K562 (cell line): ENCODE data around the gene TTC24. TPM values are rescaled to one million over a fixed set of nuclear protein-coding genes. Genes with fewer than 3 reads are reported as not detected.

Experiments used
- CBX8 ChIP-seq: fragments of 200-600 bp; sonication (generic); IDR thresholded peaks from 2 replicates; pipeline ENCODE4 v1.6.1; 2012; ENCODE audit warnings: borderline replicate concordance, mixed run types, low read depth, mild to moderate bottlenecking, moderate library complexity, mixed read lengths, low read length, control low read depth, inconsistent platforms; ENCODE audit not compliant: poor library complexity, severe bottlenecking; ENCODE audit errors: extremely low read depth
- DEAF1 ChIP-seq: fragments of 450-650 bp; formaldehyde crosslinking; IDR thresholded peaks from 2 replicates; pipeline ENCODE4 v1.4.0; 2020; ENCODE audit warnings: mild to moderate bottlenecking, moderate library complexity
- ETS2 ChIP-seq: IDR thresholded peaks from 2 replicates; pipeline ENCODE4 v1.6.1; 2016; ENCODE audit warnings: borderline replicate concordance, missing genetic modification characterization, mild to moderate bottlenecking, moderate library complexity, missing compliant biosample characterization; ENCODE audit not compliant: poor library complexity, severe bottlenecking
- HNRNPUL1 ChIP-seq: fragments of 200-400 bp; formaldehyde crosslinking; IDR thresholded peaks from 2 replicates; pipeline ENCODE4 v1.6.1; 2017; ENCODE audit warnings: low read length
- IRF2 ChIP-seq: sonication (generic); formaldehyde crosslinking; IDR thresholded peaks from 2 replicates; pipeline ENCODE4 v1.8.1; 2022; ENCODE audit warnings: mild to moderate bottlenecking, missing genetic modification reagents
- JUND ChIP-seq, 2 experiments: IDR thresholded peaks; 2 replicates in 1 of 2; 3 replicates in 1 of 2; pipeline ENCODE4 v1.6.1; 2011; ENCODE audit warnings: borderline replicate concordance in 2 of 2, low read depth in 2 of 2, low read length in 2 of 2, improper control_type of control experiment in 1 of 2, missing biosample characterization in 1 of 2, missing genetic modification characterization in 1 of 2, missing genetic modification reagents in 1 of 2
- KDM1A ChIP-seq, 2 experiments: fragments of 450-650 bp; IDR thresholded peaks; 2 replicates each; pipeline ENCODE4 v1.6.1; 2016; ENCODE audit warnings: mild to moderate bottlenecking in 2 of 2
- MNT ChIP-seq, 2 experiments: fragments of 450-650 bp; conservative IDR thresholded peaks; 2 replicates each; pipeline ENCODE4 v1.6.1; 2017; ENCODE audit warnings: mild to moderate bottlenecking in 2 of 2, moderate library complexity in 2 of 2
- PHF21A ChIP-seq: fragments of 450-650 bp; IDR thresholded peaks from 2 replicates; pipeline ENCODE4 v1.6.1; 2017; ENCODE audit warnings: low read depth, borderline replicate concordance
- SMC3 ChIP-seq: conservative IDR thresholded peaks from 2 replicates; pipeline ENCODE4 v1.6.1; 2011; ENCODE audit warnings: low read depth, low read length, improper control_type of control experiment; ENCODE audit not compliant: insufficient read depth
- SP1 ChIP-seq: sonication (generic); formaldehyde crosslinking; IDR thresholded peaks from 2 replicates; pipeline ENCODE4 v1.8.1; 2022; ENCODE audit warnings: mild to moderate bottlenecking, missing genetic modification reagents
- TEAD4 ChIP-seq, 2 experiments: sonication (generic) in 1 of 2; formaldehyde crosslinking in 1 of 2; IDR thresholded peaks; 2 replicates each; pipeline versions ENCODE4 v1.6.1 to v1.8.0; 2012 to 2022; ENCODE audit warnings: borderline replicate concordance in 1 of 2, inconsistent platforms in 1 of 2, low read length in 1 of 2, mild to moderate bottlenecking in 1 of 2, missing genetic modification reagents in 1 of 2
- THAP12 ChIP-seq: fragments of 250-450 bp; sonication (Bioruptor Pico); IDR thresholded peaks from 2 replicates; pipeline ENCODE4 v1.9.0; 2021; ENCODE audit warnings: mild to moderate bottlenecking, inconsistent platforms
- THAP7 ChIP-seq: fragments of 250-450 bp; sonication (Bioruptor Pico); IDR thresholded peaks from 2 replicates; pipeline ENCODE4 v1.5.0; 2021
- ZFP30 ChIP-seq: fragments of 250-450 bp; sonication (Bioruptor Pico); IDR thresholded peaks from 2 replicates; pipeline ENCODE4 v1.8.0; 2022; ENCODE audit warnings: moderate library complexity, mild to moderate bottlenecking, inconsistent platforms, borderline replicate concordance
- ZNF282 ChIP-seq: sonication (generic); formaldehyde crosslinking; IDR thresholded peaks from 2 replicates; pipeline ENCODE4 v1.8.1; 2023; ENCODE audit warnings: missing genetic modification reagents
- polyA plus RNA-seq, 8 experiments: library from polyadenylated mRNA; depleted of rRNA in 4 of 8; stranded (reverse) in 5 of 8; unstranded in 3 of 8; fragments of >200 nt; fragmentation: Nextera tagmentation in 2 of 8; fragmentation: Illumina TruSeq in 1 of 8; extraction: Ambion mirVana in 2 of 8; extraction: Trizol in 1 of 8; gene quantifications; 2 replicates each; pipeline versions ENCODE4 v1.2.1 to v1.2.3, GENCODE V29; 2011 to 2014; ENCODE audit warnings: inconsistent platforms in 1 of 8, missing spikeins in 1 of 8
- total RNA-seq, 7 experiments: library from RNA; depleted of rRNA in 6 of 7; stranded (reverse); fragments of >200 nt in 6 of 7; fragmentation: Illumina TruSeq in 2 of 7; extraction: Trizol in 2 of 7; gene quantifications; 2 replicates each; pipeline versions ENCODE4 v1.2.1 to v1.2.3, GENCODE V29; 2011 to 2021; ENCODE audit warnings: low replicate concordance in 1 of 7
- TF ChIP-seq, protein P1 (sequence below), 3 experiments: IDR thresholded peaks in 2 of 3; conservative IDR thresholded peaks in 1 of 3; 2 replicates each; pipeline ENCODE4 v1.5.1; 2011 to 2012; ENCODE audit warnings: low read length in 3 of 3, mild to moderate bottlenecking in 3 of 3, control low read depth in 2 of 3, improper control_type of control experiment in 1 of 3, inconsistent platforms in 1 of 3, low read depth in 1 of 3, mixed read lengths in 1 of 3, moderate library complexity in 1 of 3; ENCODE audit not compliant: insufficient read depth in 2 of 3

Gene TTC24
- total and polyA plus RNA-seq, 9 of the 15 experiments (the other 6 are each of a cell fraction or from before 2014, with no cell fraction given): not detected

- no peak for TF ChIP-seq THAP7 (CRISPR knock-in tag)
- TF ChIP-seq DEAF1 (CRISPR knock-in tag): peak; percentile 69
- 0 out of 4 replicates have a peak, but pooled peaks of 1 of the 2 experiments have one; percentile 28 for TF ChIP-seq MNT (conservative IDR thresholded peaks at IDR 0.05)
- peak; percentile 87 for TF ChIP-seq PHF21A
- TF ChIP-seq THAP12 (CRISPR knock-in tag): no peak
- TF ChIP-seq HNRNPUL1: no peak
- TF ChIP-seq, protein P1, sequence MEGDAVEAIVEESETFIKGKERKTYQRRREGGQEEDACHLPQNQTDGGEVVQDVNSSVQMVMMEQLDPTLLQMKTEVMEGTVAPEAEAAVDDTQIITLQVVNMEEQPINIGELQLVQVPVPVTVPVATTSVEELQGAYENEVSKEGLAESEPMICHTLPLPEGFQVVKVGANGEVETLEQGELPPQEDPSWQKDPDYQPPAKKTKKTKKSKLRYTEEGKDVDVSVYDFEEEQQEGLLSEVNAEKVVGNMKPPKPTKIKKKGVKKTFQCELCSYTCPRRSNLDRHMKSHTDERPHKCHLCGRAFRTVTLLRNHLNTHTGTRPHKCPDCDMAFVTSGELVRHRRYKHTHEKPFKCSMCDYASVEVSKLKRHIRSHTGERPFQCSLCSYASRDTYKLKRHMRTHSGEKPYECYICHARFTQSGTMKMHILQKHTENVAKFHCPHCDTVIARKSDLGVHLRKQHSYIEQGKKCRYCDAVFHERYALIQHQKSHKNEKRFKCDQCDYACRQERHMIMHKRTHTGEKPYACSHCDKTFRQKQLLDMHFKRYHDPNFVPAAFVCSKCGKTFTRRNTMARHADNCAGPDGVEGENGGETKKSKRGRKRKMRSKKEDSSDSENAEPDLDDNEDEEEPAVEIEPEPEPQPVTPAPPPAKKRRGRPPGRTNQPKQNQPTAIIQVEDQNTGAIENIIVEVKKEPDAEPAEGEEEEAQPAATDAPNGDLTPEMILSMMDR (IDR thresholded peaks at IDR 0.05 in 2 of 3, conservative IDR thresholded peaks at IDR 0.05 in 1 of 3; ENCODE audit: insufficient read depth in 2 of 3, low read depth in 1 of 3, low read length in 3 of 3): peak; percentile 83 to 95 (median 94)
- no peak for TF ChIP-seq CBX8
- 0 out of 2 replicates have a peak, but pooled peaks have one; percentile 9 for TF ChIP-seq TEAD4 (IDR thresholded peaks at IDR 0.05; ENCODE audit: low read length)
- no peak for TF ChIP-seq TEAD4 (CRISPR knock-in tag; IDR thresholded peaks at IDR 0.05; ENCODE audit: borderline replicate concordance)
- peak; percentile 49 to 50; a peak in 2 of 4 replicates for TF ChIP-seq KDM1A (IDR thresholded peaks at IDR 0.05)
- TF ChIP-seq SMC3: peak; percentile 84
- 0 out of 2 replicates have a peak, but pooled peaks have one; percentile 27 for TF ChIP-seq SP1 (CRISPR knock-in tag)
- no peak for TF ChIP-seq ZNF282
- peak; percentile 45; the same call in 1 of the 2 replicates for TF ChIP-seq JUND (IDR thresholded peaks at IDR 0.05; ENCODE audit: borderline replicate concordance, low read depth, low read length)
- no peak for TF ChIP-seq JUND (tag; IDR thresholded peaks at IDR 0.05; ENCODE audit: borderline replicate concordance, low read depth, low read length)
- TF ChIP-seq ZFP30 (CRISPR knock-in tag): no peak
- TF ChIP-seq ETS2 (tag): no peak
- TF ChIP-seq IRF2 (CRISPR knock-in tag): no peak
Observed at GRCh38 chr1:156608036-156608674, 28.6 kb downstream of the TTC24 start (continued).
